Measurements from ENCODE around the gene DNAH9.

DNA sequence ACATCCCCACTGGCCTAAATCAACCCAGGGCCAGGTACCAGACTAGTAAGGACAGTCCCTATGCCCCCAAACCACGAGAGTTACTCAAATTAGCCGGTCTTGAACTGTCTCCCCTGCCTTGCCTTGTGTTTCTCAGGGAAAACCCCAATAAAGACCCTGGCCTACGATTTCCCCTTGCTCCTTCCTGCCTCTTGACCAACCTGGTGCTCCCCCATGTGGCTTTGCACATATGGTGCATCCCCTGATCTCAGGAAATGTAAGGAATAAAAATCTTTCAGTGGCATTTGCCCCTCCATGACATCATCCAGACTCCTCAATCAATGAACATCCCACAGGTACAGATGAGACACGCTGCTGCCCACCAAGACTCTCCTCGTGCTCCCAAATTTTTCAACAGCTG lies 311.1 kb downstream of the DNAH9 start:
- TF ChIP-seq, protein P1, sequence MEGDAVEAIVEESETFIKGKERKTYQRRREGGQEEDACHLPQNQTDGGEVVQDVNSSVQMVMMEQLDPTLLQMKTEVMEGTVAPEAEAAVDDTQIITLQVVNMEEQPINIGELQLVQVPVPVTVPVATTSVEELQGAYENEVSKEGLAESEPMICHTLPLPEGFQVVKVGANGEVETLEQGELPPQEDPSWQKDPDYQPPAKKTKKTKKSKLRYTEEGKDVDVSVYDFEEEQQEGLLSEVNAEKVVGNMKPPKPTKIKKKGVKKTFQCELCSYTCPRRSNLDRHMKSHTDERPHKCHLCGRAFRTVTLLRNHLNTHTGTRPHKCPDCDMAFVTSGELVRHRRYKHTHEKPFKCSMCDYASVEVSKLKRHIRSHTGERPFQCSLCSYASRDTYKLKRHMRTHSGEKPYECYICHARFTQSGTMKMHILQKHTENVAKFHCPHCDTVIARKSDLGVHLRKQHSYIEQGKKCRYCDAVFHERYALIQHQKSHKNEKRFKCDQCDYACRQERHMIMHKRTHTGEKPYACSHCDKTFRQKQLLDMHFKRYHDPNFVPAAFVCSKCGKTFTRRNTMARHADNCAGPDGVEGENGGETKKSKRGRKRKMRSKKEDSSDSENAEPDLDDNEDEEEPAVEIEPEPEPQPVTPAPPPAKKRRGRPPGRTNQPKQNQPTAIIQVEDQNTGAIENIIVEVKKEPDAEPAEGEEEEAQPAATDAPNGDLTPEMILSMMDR (IDR thresholded peaks at IDR 0.05; ENCODE audit: borderline replicate concordance, extremely low read depth, low read length, poor library complexity, severe bottlenecking): peak; percentile 24
- no peak for TF ChIP-seq EZH2 (IDR thresholded peaks at IDR 0.05; ENCODE audit: borderline replicate concordance, low read depth, low read length, severe bottlenecking)

All from DND-41 (cell line).